H9 (cell line): ENCODE data around the gene AFAP1. TPM values are rescaled to one million over a fixed set of nuclear protein-coding genes. Genes with fewer than 3 reads are reported as not detected.

Source experiments
- DNase-seq: peaks from one replicate; pipeline ENCODE4 v3.0.0-alpha.2; 2017
- H2AFZ ChIP-seq: one replicate; pipeline ENCODE4 v1.6.1; 2013; ENCODE audit warnings: mild to moderate bottlenecking, low read length, control low read depth, moderate library complexity
- H2AK5ac ChIP-seq: 2 replicates; pipeline ENCODE4 v1.6.1; 2013; ENCODE audit warnings: low read length, control low read depth, mixed read lengths; ENCODE audit not compliant: insufficient read length
- H2BK120ac ChIP-seq: one replicate; pipeline ENCODE4 v1.6.1; 2013; ENCODE audit warnings: low read depth, mild to moderate bottlenecking, low read length, control low read depth, inconsistent platforms; ENCODE audit not compliant: poor library complexity, severe bottlenecking
- H2BK12ac ChIP-seq: 2 replicates; pipeline ENCODE4 v1.6.1; 2013; ENCODE audit warnings: low read length, control low read depth, mixed read lengths, low read depth; ENCODE audit not compliant: insufficient read length
- H2BK15ac ChIP-seq: 2 replicates; pipeline ENCODE4 v1.6.1; 2013; ENCODE audit warnings: low read depth, low read length, control low read depth
- H2BK20ac ChIP-seq: one replicate; pipeline ENCODE4 v1.6.1; 2013; ENCODE audit warnings: low read depth, mild to moderate bottlenecking, low read length, control low read depth, inconsistent platforms; ENCODE audit not compliant: poor library complexity, severe bottlenecking
- H2BK5ac ChIP-seq: 2 replicates; pipeline ENCODE4 v1.6.1; 2013; ENCODE audit warnings: low read length, control low read depth, mixed read lengths; ENCODE audit not compliant: insufficient read length
- H3K14ac ChIP-seq: 2 replicates; pipeline ENCODE4 v1.6.1; 2013; ENCODE audit warnings: low read length, control low read depth; ENCODE audit not compliant: insufficient read depth
- H3K18ac ChIP-seq: 2 replicates; pipeline ENCODE4 v1.6.1; 2013; ENCODE audit warnings: low read depth, mild to moderate bottlenecking, mixed read lengths, low read length, control low read depth; ENCODE audit not compliant: insufficient read length
- H3K23ac ChIP-seq: 2 replicates; pipeline ENCODE4 v1.6.1; 2013; ENCODE audit warnings: low read length, control low read depth, mixed read lengths, low read depth; ENCODE audit not compliant: insufficient read length
- H3K23me2 ChIP-seq: 2 replicates; pipeline ENCODE4 v1.6.1; 2013; ENCODE audit warnings: low read depth, mild to moderate bottlenecking, mixed read lengths, low read length, control low read depth; ENCODE audit not compliant: insufficient read length, poor library complexity, severe bottlenecking
- H3K27ac ChIP-seq: 2 replicates; pipeline ENCODE4 v1.5.1; 2013; ENCODE audit warnings: low read length, control low read depth, mixed read lengths, low read depth; ENCODE audit not compliant: insufficient read length
- H3K27me3 ChIP-seq: 2 replicates; pipeline ENCODE4 v1.6.1; 2013; ENCODE audit warnings: low read length, control low read depth, inconsistent platforms; ENCODE audit not compliant: insufficient read depth
- H3K4ac ChIP-seq: 2 replicates; pipeline ENCODE4 v1.6.1; 2013; ENCODE audit warnings: low read depth, mild to moderate bottlenecking, control low read depth, inconsistent platforms, low read length, moderate library complexity
- H3K4me1 ChIP-seq: 2 replicates; pipeline ENCODE4 v1.6.1; 2013; ENCODE audit warnings: low read length, control low read depth, inconsistent platforms; ENCODE audit not compliant: insufficient read depth
- H3K4me2 ChIP-seq: 2 replicates; pipeline ENCODE4 v1.6.1; 2013; ENCODE audit warnings: low read length, control low read depth, mixed read lengths; ENCODE audit not compliant: insufficient read length, insufficient read depth
- H3K56ac ChIP-seq: 2 replicates; pipeline ENCODE4 v1.6.1; 2013; ENCODE audit warnings: low read depth, mild to moderate bottlenecking, mixed read lengths, low read length, control low read depth; ENCODE audit not compliant: insufficient read length
- H3K79me1 ChIP-seq: 2 replicates; pipeline ENCODE4 v1.6.1; 2013; ENCODE audit warnings: low read depth, mild to moderate bottlenecking, moderate library complexity, low read length, control low read depth, inconsistent platforms; ENCODE audit not compliant: insufficient read depth, poor library complexity, severe bottlenecking
- H3K79me2 ChIP-seq: 2 replicates; pipeline ENCODE4 v1.6.1; 2013; ENCODE audit warnings: low read length, control low read depth, inconsistent platforms; ENCODE audit not compliant: insufficient read depth
- H3K9ac ChIP-seq: 2 replicates; pipeline ENCODE4 v1.6.1; 2013; ENCODE audit warnings: low read length, control low read depth, mixed read lengths; ENCODE audit not compliant: insufficient read length; ENCODE audit errors: extremely low read depth
- H3K9me3 ChIP-seq: one replicate; pipeline ENCODE4 v1.6.1; 2013; ENCODE audit warnings: low read depth, low read length, inconsistent platforms; ENCODE audit not compliant: control insufficient read depth
- H3T11ph ChIP-seq: one replicate; pipeline ENCODE4 v1.6.1; 2013; ENCODE audit warnings: mild to moderate bottlenecking, low read length, control low read depth, inconsistent platforms
- H4K20me1 ChIP-seq: one replicate; pipeline ENCODE4 v1.6.1; 2013; ENCODE audit not compliant: control insufficient read depth, insufficient read length, insufficient read depth
- H4K5ac ChIP-seq: 2 replicates; pipeline ENCODE4 v1.6.1; 2013; ENCODE audit warnings: low read depth, mild to moderate bottlenecking, mixed read lengths, low read length, control low read depth; ENCODE audit not compliant: insufficient read length
- H4K8ac ChIP-seq: replicated peaks from 2 replicates; pipeline ENCODE4 v1.6.1; 2013; ENCODE audit warnings: low read length, control low read depth, mixed read lengths, low read depth; ENCODE audit not compliant: insufficient read length
- H4K91ac ChIP-seq: 2 replicates; pipeline ENCODE4 v1.6.1; 2013; ENCODE audit warnings: low read depth, mild to moderate bottlenecking, moderate library complexity, mixed read lengths, low read length, control low read depth; ENCODE audit not compliant: insufficient read length
- H3K27ac Mint-ChIP-seq, 3 experiments: 2 replicates in 2 of 3; 3 replicates in 1 of 3; pipeline ENCODE4 v1.8.0; 2020 to 2021; ENCODE audit warnings: mixed read lengths in 3 of 3, mild to moderate bottlenecking in 1 of 3, moderate library complexity in 1 of 3
- H3K27me3 Mint-ChIP-seq: 2 replicates; pipeline ENCODE4 v1.8.0; 2021; ENCODE audit warnings: low read depth, mild to moderate bottlenecking, moderate library complexity, mixed read lengths
- H3K36me3 Mint-ChIP-seq, 3 experiments: 2 replicates in 2 of 3; 3 replicates in 1 of 3; pipeline ENCODE4 v1.8.0; 2020 to 2021; ENCODE audit warnings: low read depth in 3 of 3, mixed read lengths in 3 of 3; ENCODE audit not compliant: insufficient read depth in 1 of 3
- H3K4me1 Mint-ChIP-seq, 2 experiments: 2 replicates each; pipeline ENCODE4 v1.8.0; 2020; ENCODE audit warnings: mixed read lengths in 2 of 2
- H3K4me3 Mint-ChIP-seq, 2 experiments: 2 replicates in 1 of 2; 3 replicates in 1 of 2; pipeline ENCODE4 v1.8.0; 2020 to 2021; ENCODE audit warnings: mild to moderate bottlenecking in 2 of 2, mixed read lengths in 2 of 2, moderate library complexity in 1 of 2
- H3K9me3 Mint-ChIP-seq, 2 experiments: 2 replicates in 1 of 2; 3 replicates in 1 of 2; pipeline ENCODE4 v1.8.0; 2020; ENCODE audit warnings: mild to moderate bottlenecking in 2 of 2, mixed read lengths in 2 of 2, moderate library complexity in 1 of 2
- CTCF ChIP-seq: fragments of 200-600 bp; sonication (generic); conservative IDR thresholded peaks from 3 replicates; pipeline ENCODE4 v1.8.0; 2021; ENCODE audit warnings: antibody characterized with exemption, mild to moderate bottlenecking
- WGBS: extraction: QIAGEN DNeasy Blood & Tissue Kit; methylation state at CpG from one replicate; pipeline ENCODE4 v1.1.7; 2013; ENCODE audit warnings: missing lambda C conversion rate, low lambda C conversion rate, mixed read lengths; ENCODE audit not compliant: insufficient read length; ENCODE audit errors: extremely low coverage; 5-methylcytosine and 5-hydroxymethylcytosine counted together
- total RNA-seq: library from RNA; stranded (reverse); gene quantifications from 2 replicates; pipeline ENCODE4 v1.2.1, GENCODE V29; 2021

The AFAP1 gene
- total RNA-seq, 1 experiment from 2014 or later, result 6.5 TPM

GRCh38 chr4:7717946-7718490 lies 221.6 kb downstream of the AFAP1 start:
- H2AFZ ChIP-seq, result no peak overlapping the region
- no peak overlapping the region; the same call in 1 of the 2 replicates for H3K14ac ChIP-seq
- no CpG with 5 or more reads among the region's 24 CpGs for WGBS
- Mint-ChIP-seq H3K36me3 (no peaks in the 10 kb centered on the region; a peak in 1 of 7 replicates), H3K4me1 (peaks cover 20 to 23% of the 10 kb centered on the region in 2 experiments), H3K4me3 (no peak overlapping the region), H3K9me3 (no peaks in the 10 kb centered on the region; a peak in 2 of 5 replicates), H3K27me3 (peaks cover 59% of the 10 kb centered on the region), H3K27ac (no peak overlapping the region; a peak in 1 of 7 replicates)
- no peak overlapping the region for H3K56ac ChIP-seq
- H3K23me2 ChIP-seq, result no peaks in the 10 kb centered on the region
- no peak overlapping the region for H2BK15ac ChIP-seq
- no peak overlapping the region for H3K9ac ChIP-seq
- no peak overlapping the region for H4K91ac ChIP-seq
- H3K27ac ChIP-seq, result no peak overlapping the region
- no peak overlapping the region for H4K8ac ChIP-seq
- H3K27me3 ChIP-seq, result 0 out of 2 replicates have a peak, but pooled peaks cover 3% of the 10 kb centered on the region
- no peak overlapping the region for H2BK120ac ChIP-seq
- no peaks in the 10 kb centered on the region for H3K79me1 ChIP-seq
- no peak overlapping the region for H3K4me2 ChIP-seq
- H2BK20ac ChIP-seq, result no peak overlapping the region
- no peak overlapping the region for H3K23ac ChIP-seq
- no peak overlapping the region for H4K5ac ChIP-seq
- no peak overlapping the region for H3T11ph ChIP-seq
- no peaks in the 10 kb centered on the region for H4K20me1 ChIP-seq
- H3K79me2 ChIP-seq, result no peaks in the 10 kb centered on the region
- no peak overlapping the region for H2BK5ac ChIP-seq
- no peak overlapping the region for H3K18ac ChIP-seq
- H2BK12ac ChIP-seq, result no peak overlapping the region
- no peak; the same call in 2 of the 3 replicates for TF ChIP-seq CTCF
- H3K4me1 ChIP-seq, result no peaks in the 10 kb centered on the region
- H3K9me3 ChIP-seq, result no peaks in the 10 kb centered on the region
- no peak overlapping the region for H3K4ac ChIP-seq
- no peak for DNase-seq
- H2AK5ac ChIP-seq, result no peak overlapping the region
